Ishikawa (cell line): ENCODE measurements around the gene ANAPC13.

Source experiments
- CEBPB ChIP-seq: IDR thresholded peaks from 2 replicates; pipeline ENCODE4 v1.6.1; 2012
- CREB1 ChIP-seq: IDR thresholded peaks from 2 replicates; pipeline ENCODE4 v1.6.1; 2012; ENCODE audit warnings: low read depth
- EGR1 ChIP-seq: IDR thresholded peaks from 2 replicates; pipeline ENCODE4 v1.6.1; 2012
- EP300 ChIP-seq: IDR thresholded peaks from 2 replicates; pipeline ENCODE4 v1.6.1; 2012; ENCODE audit warnings: borderline replicate concordance
- FOXM1 ChIP-seq: IDR thresholded peaks from 2 replicates; pipeline ENCODE4 v1.6.1; 2012; ENCODE audit warnings: low read depth, borderline replicate concordance
- MAX ChIP-seq: IDR thresholded peaks from 2 replicates; pipeline ENCODE4 v1.6.1; 2012
- NFIC ChIP-seq: IDR thresholded peaks from 2 replicates; pipeline ENCODE4 v1.6.1; 2012
- RAD21 ChIP-seq: IDR thresholded peaks from 2 replicates; pipeline ENCODE4 v1.6.1; 2012; ENCODE audit warnings: low read depth
- REST ChIP-seq: IDR thresholded peaks from 2 replicates; pipeline ENCODE4 v1.6.1; 2012; ENCODE audit warnings: low read depth, mild to moderate bottlenecking
- TAF1 ChIP-seq: IDR thresholded peaks from 2 replicates; pipeline ENCODE4 v1.6.1; 2012; ENCODE audit warnings: low read depth, mild to moderate bottlenecking
- TCF12 ChIP-seq: IDR thresholded peaks from 2 replicates; pipeline ENCODE4 v1.6.1; 2012; ENCODE audit warnings: low read depth
- TEAD4 ChIP-seq: IDR thresholded peaks from 2 replicates; pipeline ENCODE4 v1.6.1; 2012
- YY1 ChIP-seq: IDR thresholded peaks from 2 replicates; pipeline ENCODE4 v1.6.1; 2012; ENCODE audit warnings: low read depth
- ZBTB7A ChIP-seq: IDR thresholded peaks from 2 replicates; pipeline ENCODE4 v1.6.1; 2012; ENCODE audit warnings: low read depth
- TF ChIP-seq, protein P1 (sequence below): IDR thresholded peaks from 2 replicates; pipeline ENCODE4 v1.6.1; 2012

Gene ANAPC13, protein sequence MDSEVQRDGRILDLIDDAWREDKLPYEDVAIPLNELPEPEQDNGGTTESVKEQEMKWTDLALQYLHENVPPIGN

GRCh38 chr3:134485718-134486576 is at the start of gene ANAPC13, which contains the start of gene CEP63:
ANAPC13 (minus strand) TSS chr3:134485985; CDS start chr3:134482904, 3,081 bp downstream.
CEP63 (plus strand) TSS chr3:134486057; CDS start chr3:134495321, 9,264 bp downstream.
- TF ChIP-seq EGR1 (peak; percentile 84), REST (no peak), ZBTB7A (peak; percentile 49; the same call in 1 of the 2 replicates), YY1 (0 out of 2 replicates have a peak, but pooled peaks have one; percentile 34), TCF12 (peak; percentile 5), TEAD4 (peak; percentile 31; the same call in 1 of the 2 replicates), CREB1 (no peak), EP300 (peak; percentile 46; the same call in 1 of the 2 replicates), MAX (peak; percentile 84), FOXM1 (peak; percentile 59; the same call in 1 of the 2 replicates), TAF1 (peak; percentile 87), RAD21 (no peak), CEBPB (peak; percentile 66), NFIC (0 out of 2 replicates have a peak, but pooled peaks have one; percentile 12)
- TF ChIP-seq, protein P1, sequence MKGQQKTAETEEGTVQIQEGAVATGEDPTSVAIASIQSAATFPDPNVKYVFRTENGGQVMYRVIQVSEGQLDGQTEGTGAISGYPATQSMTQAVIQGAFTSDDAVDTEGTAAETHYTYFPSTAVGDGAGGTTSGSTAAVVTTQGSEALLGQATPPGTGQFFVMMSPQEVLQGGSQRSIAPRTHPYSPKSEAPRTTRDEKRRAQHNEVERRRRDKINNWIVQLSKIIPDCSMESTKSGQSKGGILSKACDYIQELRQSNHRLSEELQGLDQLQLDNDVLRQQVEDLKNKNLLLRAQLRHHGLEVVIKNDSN, result peak; percentile 93

DNA sequence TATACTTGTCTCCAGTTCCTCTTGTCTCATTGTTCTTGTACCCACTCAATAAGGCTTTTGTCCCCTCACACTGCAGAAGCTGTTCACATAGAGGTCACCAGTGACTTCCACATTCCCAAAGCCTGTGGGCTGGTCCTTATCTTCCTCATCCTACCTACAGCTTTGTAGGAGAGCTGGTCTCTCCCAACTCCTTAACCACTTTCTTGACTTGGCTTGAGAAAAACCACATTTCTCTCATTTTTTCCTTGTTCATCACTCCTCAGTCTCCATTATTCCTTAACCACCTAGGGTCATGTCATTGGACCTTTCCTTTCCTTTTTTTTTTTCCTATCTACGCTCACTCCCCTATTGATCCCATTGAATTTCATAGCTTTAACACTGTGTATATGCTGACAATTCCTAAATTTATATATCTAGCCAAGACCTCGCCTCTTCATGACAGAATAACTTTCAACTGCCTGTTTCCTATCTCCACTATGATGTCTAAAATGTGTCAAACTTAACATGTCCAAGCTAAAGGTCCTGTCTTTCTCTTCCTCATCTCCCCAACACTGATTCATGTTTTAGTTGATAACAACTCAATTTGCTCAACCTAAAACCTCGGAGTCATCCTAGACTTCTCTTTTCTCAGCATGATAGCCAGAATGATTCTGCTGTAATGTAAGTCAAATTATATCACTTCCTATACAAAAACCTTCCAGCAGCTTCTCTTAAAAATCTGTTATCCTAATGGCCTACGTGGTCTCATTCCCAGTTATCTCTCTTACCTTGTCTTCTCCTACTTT is 49.6 kb upstream of the ANAPC13 start:
- no peak for TF ChIP-seq TEAD4
- no peak for TF ChIP-seq FOXM1
- no peak for TF ChIP-seq TAF1
- no peak for TF ChIP-seq EP300
- no peak for TF ChIP-seq RAD21
- TF ChIP-seq CREB1, result no peak
- TF ChIP-seq, protein P1, result no peak
- TF ChIP-seq REST, result no peak
- no peak for TF ChIP-seq EGR1
- no peak for TF ChIP-seq NFIC
- no peak for TF ChIP-seq TCF12
- TF ChIP-seq CEBPB, result no peak
- TF ChIP-seq ZBTB7A, result no peak
- TF ChIP-seq MAX, result no peak
- TF ChIP-seq YY1, result no peak

DNA sequence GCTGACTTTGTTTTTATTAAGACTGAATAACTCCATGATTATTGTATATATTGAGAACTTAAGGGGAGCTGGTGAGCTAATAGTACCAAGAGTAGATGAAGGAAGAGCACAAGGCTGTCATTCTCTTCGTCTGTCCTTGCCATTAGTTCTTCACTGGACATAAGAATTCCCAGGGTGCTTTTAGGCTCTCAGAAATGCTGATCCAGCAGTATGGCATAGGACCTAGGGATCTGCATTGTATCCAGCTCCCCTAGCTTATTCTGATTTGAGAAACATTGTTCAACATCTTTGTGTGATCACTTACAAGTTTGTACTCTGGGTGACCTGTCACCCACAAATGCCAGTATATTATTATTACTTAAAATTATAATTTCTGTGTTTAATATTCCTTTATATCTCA is 47.7 kb upstream of the ANAPC13 start:
- TF ChIP-seq, protein P1, result no peak
- TF ChIP-seq EGR1 (no peak), EP300 (no peak), TCF12 (no peak), ZBTB7A (no peak), RAD21 (no peak), CEBPB (no peak), YY1 (no peak), CREB1 (no peak), REST (no peak), MAX (no peak)
